ENCODE results near the gene PROCA1. TPM values are rescaled to one million over a fixed set of nuclear protein-coding genes. Genes with fewer than 3 reads are reported as not detected.

PROCA1 gene
- total and polyA plus RNA-seq, 2 of the 13 experiments (the other 11 are each of a cell fraction or from before 2014, with no cell fraction given) = 0.73 to 1.5 TPM

DNA sequence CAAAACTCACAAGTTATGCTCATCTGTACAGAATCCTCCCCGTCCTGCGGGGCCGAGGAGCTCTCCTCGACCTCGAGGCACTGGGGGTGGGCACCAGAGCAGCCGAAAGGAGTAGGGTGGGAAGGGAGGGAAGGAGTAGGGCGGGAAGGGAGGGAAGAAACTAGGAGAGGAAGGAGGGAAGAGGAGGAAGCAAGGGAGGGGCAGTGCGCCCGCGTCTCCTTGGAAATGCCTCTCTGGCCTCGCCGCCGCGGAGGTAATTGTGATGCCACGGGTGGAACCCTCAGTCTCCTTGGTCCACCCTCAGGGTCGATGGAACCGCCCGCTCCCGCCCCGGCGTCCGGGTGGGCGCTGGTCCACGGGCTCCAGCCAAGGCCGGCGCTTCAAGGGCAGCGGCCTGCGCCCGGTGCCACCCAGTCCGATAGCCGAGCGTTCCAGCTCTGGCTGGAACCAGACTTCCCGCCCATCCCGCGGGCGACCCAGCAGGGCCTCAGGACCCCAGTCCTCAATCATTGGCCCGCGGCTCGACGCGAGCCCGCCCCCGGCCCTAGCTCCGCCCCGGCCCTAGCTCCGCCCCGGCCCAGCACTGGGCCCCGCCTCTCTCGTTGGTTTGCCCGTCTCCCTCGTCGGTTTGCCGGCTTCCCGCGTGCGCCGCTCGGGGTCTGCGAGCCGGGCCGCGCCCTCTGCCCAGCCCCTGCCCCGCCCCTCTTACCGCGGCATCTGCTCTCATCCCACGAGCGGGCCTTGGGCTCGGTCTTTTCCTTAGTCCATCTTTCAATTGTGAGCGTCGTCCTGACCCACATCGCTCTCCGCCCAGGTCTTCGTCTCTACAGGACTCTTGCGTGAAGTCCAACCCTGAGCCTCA, 596 bp downstream of the PROCA1 start (continued):
- TF ChIP-seq, protein P1, sequence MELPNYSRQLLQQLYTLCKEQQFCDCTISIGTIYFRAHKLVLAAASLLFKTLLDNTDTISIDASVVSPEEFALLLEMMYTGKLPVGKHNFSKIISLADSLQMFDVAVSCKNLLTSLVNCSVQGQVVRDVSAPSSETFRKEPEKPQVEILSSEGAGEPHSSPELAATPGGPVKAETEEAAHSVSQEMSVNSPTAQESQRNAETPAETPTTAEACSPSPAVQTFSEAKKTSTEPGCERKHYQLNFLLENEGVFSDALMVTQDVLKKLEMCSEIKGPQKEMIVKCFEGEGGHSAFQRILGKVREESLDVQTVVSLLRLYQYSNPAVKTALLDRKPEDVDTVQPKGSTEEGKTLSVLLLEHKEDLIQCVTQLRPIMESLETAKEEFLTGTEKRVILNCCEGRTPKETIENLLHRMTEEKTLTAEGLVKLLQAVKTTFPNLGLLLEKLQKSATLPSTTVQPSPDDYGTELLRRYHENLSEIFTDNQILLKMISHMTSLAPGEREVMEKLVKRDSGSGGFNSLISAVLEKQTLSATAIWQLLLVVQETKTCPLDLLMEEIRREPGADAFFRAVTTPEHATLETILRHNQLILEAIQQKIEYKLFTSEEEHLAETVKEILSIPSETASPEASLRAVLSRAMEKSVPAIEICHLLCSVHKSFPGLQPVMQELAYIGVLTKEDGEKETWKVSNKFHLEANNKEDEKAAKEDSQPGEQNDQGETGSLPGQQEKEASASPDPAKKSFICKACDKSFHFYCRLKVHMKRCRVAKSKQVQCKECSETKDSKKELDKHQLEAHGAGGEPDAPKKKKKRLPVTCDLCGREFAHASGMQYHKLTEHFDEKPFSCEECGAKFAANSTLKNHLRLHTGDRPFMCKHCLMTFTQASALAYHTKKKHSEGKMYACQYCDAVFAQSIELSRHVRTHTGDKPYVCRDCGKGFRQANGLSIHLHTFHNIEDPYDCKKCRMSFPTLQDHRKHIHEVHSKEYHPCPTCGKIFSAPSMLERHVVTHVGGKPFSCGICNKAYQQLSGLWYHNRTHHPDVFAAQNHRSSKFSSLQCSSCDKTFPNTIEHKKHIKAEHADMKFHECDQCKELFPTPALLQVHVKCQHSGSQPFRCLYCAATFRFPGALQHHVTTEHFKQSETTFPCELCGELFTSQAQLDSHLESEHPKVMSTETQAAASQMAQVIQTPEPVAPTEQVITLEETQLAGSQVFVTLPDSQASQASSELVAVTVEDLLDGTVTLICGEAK (IDR thresholded peaks at IDR 0.05) = no peak
- TF ChIP-seq, protein P1 (CRISPR knock-in tag; IDR thresholded peaks at IDR 0.05) = peak; percentile 52; the same call in 1 of the 2 replicates
- TF ChIP-seq MXI1 (IDR thresholded peaks at IDR 0.05; ENCODE audit: borderline replicate concordance, low read depth, low read length) (peak; percentile 81; the same call in 2 of the 3 replicates), RXRB (CRISPR knock-in tag; IDR thresholded peaks at IDR 0.05; ENCODE audit: borderline replicate concordance) (peak; percentile 55; the same call in 1 of the 2 replicates), MTA1 (CRISPR knock-in tag; IDR thresholded peaks at IDR 0.05; ENCODE audit: borderline replicate concordance) (peak; percentile 64; the same call in 1 of the 2 replicates), RBAK (CRISPR knock-in tag; IDR thresholded peaks at IDR 0.05) (no peak), NKX3-1 (CRISPR knock-in tag; IDR thresholded peaks at IDR 0.05) (0 out of 2 replicates have a peak, but pooled peaks have one; percentile 19), GATA4 (IDR thresholded peaks at IDR 0.05; ENCODE audit: borderline replicate concordance, low read depth) (peak; percentile 50; the same call in 1 of the 2 replicates), ZNF530 (CRISPR knock-in tag; IDR thresholded peaks at IDR 0.05; ENCODE audit: low read depth) (no peak), SMAD9 (CRISPR knock-in tag; IDR thresholded peaks at IDR 0.05) (0 out of 2 replicates have a peak, but pooled peaks have one; percentile 63), FOXM1 (CRISPR knock-in tag; IDR thresholded peaks at IDR 0.05) (0 out of 2 replicates have a peak, but pooled peaks have one; percentile 17)
- TF ChIP-seq, protein P2, sequence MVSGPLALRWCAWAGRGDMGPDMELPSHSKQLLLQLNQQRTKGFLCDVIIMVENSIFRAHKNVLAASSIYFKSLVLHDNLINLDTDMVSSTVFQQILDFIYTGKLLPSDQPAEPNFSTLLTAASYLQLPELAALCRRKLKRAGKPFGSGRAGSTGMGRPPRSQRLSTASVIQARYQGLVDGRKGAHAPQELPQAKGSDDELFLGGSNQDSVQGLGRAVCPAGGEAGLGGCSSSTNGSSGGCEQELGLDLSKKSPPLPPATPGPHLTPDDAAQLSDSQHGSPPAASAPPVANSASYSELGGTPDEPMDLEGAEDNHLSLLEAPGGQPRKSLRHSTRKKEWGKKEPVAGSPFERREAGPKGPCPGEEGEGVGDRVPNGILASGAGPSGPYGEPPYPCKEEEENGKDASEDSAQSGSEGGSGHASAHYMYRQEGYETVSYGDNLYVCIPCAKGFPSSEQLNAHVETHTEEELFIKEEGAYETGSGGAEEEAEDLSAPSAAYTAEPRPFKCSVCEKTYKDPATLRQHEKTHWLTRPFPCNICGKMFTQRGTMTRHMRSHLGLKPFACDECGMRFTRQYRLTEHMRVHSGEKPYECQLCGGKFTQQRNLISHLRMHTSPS (CRISPR knock-in tag; IDR thresholded peaks at IDR 0.05; ENCODE audit: low read depth) = peak; percentile 89
- TF ChIP-seq, protein P3, sequence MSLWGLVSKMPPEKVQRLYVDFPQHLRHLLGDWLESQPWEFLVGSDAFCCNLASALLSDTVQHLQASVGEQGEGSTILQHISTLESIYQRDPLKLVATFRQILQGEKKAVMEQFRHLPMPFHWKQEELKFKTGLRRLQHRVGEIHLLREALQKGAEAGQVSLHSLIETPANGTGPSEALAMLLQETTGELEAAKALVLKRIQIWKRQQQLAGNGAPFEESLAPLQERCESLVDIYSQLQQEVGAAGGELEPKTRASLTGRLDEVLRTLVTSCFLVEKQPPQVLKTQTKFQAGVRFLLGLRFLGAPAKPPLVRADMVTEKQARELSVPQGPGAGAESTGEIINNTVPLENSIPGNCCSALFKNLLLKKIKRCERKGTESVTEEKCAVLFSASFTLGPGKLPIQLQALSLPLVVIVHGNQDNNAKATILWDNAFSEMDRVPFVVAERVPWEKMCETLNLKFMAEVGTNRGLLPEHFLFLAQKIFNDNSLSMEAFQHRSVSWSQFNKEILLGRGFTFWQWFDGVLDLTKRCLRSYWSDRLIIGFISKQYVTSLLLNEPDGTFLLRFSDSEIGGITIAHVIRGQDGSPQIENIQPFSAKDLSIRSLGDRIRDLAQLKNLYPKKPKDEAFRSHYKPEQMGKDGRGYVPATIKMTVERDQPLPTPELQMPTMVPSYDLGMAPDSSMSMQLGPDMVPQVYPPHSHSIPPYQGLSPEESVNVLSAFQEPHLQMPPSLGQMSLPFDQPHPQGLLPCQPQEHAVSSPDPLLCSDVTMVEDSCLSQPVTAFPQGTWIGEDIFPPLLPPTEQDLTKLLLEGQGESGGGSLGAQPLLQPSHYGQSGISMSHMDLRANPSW (CRISPR knock-in tag; IDR thresholded peaks at IDR 0.05; ENCODE audit: borderline replicate concordance) = no peak
- TF ChIP-seq, protein P4, sequence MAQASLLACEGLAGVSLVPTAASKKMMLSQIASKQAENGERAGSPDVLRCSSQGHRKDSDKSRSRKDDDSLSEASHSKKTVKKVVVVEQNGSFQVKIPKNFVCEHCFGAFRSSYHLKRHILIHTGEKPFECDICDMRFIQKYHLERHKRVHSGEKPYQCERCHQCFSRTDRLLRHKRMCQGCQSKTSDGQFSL (CRISPR knock-in tag; IDR thresholded peaks at IDR 0.05) = peak; percentile 13; the same call in 1 of the 2 replicates

All from HepG2 (cell line).